ENCODE results near the gene SLTM. TPM values are rescaled to one million over a fixed set of nuclear protein-coding genes. Genes with fewer than 3 reads are reported as not detected.
"Not testable (repeated sequence)": the region's sequence is repeated elsewhere in the genome, so short reads cannot be mapped to it uniquely, and the experiment has no call there.

SLTM gene
- total RNA-seq, 2 donors from 2014 or later, result 50.9 to 146 TPM

DNA sequence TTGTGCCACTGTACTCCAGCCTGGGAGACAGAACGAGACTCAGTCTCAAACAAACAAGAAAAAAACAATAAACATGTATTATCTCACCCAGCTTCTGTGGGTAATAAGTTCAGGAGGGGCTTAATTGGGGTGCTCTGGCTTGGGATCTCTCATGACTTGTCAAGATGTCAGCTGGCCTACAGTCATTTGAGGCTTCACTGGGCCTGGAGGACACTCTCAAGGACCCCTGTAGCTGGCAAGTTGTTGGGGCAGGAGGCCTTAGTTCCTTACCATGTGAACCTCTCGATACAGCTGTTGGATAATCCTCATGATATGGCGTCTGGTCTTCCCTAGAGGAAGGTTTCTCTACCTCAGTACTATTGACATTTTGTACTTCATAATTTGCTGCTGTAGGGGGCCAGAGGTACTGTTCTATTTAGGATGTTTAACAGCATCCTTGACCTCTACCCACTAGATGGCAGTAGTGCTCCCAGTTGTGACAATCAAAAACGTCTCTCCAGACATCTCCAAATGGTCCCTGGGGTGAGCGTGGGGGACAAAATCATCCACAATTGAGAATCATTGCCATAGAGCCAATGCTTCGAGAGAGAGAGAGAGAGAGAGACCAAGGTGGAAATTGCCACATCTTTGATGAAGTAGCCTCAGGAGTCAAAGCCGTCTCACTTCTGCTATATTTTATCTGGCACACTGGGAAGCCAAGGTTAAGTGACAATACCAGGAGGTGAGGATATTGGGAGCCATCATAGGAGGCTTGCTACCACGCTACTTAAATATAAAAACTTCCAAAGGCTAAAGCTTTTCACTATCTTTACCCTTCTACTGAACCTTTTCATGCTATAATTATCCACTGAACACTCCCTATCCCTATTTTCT lies 23.9 kb upstream of the SLTM start:
- Histone ChIP-seq H3K9me3 (no peaks in the 10 kb centered on the region), H3K4me3 (peak overlapping the region; percentile 12), H3K4me1 (ENCODE audit: control insufficient read depth in 1 of 2, low read depth in 2 of 2) (no peaks in the 10 kb centered on the region), H3K27ac (no peak overlapping the region), H3K27me3 (replicated peaks; ENCODE audit: insufficient read depth) (no peaks in the 10 kb centered on the region), H3K36me3 (no peaks in the 10 kb centered on the region)
- DNase-seq (ENCODE audit: low spot score) (no peak), ATAC-seq (ENCODE audit: insufficient number of reproducible peaks, low FRiP score, low read depth) (no peak)
- TF ChIP-seq, protein P1, sequence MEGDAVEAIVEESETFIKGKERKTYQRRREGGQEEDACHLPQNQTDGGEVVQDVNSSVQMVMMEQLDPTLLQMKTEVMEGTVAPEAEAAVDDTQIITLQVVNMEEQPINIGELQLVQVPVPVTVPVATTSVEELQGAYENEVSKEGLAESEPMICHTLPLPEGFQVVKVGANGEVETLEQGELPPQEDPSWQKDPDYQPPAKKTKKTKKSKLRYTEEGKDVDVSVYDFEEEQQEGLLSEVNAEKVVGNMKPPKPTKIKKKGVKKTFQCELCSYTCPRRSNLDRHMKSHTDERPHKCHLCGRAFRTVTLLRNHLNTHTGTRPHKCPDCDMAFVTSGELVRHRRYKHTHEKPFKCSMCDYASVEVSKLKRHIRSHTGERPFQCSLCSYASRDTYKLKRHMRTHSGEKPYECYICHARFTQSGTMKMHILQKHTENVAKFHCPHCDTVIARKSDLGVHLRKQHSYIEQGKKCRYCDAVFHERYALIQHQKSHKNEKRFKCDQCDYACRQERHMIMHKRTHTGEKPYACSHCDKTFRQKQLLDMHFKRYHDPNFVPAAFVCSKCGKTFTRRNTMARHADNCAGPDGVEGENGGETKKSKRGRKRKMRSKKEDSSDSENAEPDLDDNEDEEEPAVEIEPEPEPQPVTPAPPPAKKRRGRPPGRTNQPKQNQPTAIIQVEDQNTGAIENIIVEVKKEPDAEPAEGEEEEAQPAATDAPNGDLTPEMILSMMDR (IDR thresholded peaks at IDR 0.05), result peak; percentile 63

DNA sequence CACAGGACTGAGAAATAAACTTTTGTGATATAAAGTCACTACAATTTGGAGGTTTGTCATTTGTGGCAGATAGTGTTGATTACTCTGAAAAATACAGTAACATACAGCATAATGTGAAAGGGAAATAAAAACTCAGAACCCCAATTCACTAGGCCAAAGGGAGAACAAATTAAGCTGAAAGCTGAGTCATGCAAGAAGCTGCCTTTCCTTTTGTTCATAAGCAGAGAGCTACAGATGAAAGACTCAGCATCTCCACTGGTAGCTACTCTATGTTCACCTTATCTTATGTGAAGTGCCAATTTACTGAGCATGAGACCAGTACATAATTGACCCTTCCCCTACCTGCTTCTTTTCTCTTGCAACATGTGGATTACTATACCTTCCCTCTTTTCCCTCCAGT lies 19.3 kb upstream of the SLTM start:
- ATAC-seq (ENCODE audit: insufficient number of reproducible peaks, low FRiP score, low read depth) (no peak), DNase-seq (ENCODE audit: low spot score) (no peak)
- Histone ChIP-seq H3K36me3 (no peaks in the 10 kb centered on the region), H3K27me3 (replicated peaks; ENCODE audit: insufficient read depth) (no peaks in the 10 kb centered on the region), H3K4me1 (ENCODE audit: control insufficient read depth in 1 of 2, low read depth in 2 of 2) (no peaks in the 10 kb centered on the region), H3K4me3 (no peak overlapping the region), H3K9me3 (no peaks in the 10 kb centered on the region), H3K27ac (no peak overlapping the region)
- TF ChIP-seq, protein P1 (IDR thresholded peaks at IDR 0.05), result no peak

DNA sequence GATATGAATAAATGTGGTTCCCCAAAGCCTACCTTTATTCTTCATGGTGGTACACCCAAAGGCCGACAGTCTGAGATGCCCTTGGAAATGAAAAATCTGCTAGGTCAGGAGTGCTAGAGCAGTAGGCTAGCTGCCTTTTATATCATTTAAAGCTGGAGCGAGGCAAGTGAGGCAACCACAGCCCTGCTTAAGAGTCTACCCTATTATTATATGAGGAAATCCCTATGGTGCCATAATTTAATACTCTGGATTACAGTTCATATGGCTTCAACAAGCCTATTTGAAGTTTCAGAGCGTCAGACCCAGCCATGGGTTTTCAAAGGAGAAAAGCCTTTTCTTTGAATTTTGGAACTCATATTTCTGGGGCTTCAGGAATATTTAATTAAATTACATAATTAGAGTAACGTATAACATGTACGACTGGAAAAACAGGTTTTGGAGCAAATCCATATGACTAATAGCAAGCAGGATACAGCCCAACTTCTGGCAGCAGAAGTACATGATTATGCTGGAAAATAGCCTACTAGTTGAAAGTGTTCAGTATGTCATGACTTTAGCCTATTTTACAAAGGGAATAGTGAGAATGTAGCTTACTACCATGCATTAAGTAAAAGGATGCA lies 18.0 kb upstream of the SLTM start:
- TF ChIP-seq, protein P1 (IDR thresholded peaks at IDR 0.05), result no peak
- no peaks in the 10 kb centered on the region for H3K36me3 ChIP-seq
- H3K4me1 ChIP-seq (ENCODE audit: control insufficient read depth in 1 of 2, low read depth in 2 of 2), result no peaks in the 10 kb centered on the region
- no peak overlapping the region for H3K27ac ChIP-seq
- no peaks in the 10 kb centered on the region for H3K9me3 ChIP-seq
- H3K27me3 ChIP-seq (replicated peaks; ENCODE audit: insufficient read depth), result no peaks in the 10 kb centered on the region
- no peak for DNase-seq (ENCODE audit: low spot score)
- ATAC-seq (ENCODE audit: insufficient number of reproducible peaks, low FRiP score, low read depth), result no peak
- no peak overlapping the region for H3K4me3 ChIP-seq

DNA sequence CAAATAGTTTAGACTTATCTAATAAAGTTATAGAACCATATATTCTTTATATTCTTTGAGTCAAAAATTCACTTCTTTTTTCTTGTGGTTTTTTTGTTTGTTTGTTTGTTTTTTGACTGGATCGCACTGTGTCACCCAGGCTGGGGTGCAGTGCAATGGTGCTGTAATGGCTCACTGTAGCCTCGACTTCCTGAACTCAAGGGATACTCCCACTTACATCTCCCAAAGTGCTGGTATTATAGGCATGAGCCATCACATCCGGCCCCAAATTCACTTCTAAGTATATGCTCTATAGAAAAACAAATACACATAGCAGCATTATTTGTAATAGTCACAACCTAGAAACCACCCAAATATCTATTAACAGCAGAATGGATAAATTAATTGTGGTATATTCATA lies 13.7 kb upstream of the SLTM start:
- H3K4me3 ChIP-seq, result no peak overlapping the region
- DNase-seq (ENCODE audit: low spot score), result no peak
- ATAC-seq (ENCODE audit: insufficient number of reproducible peaks, low FRiP score, low read depth), result no peak
- TF ChIP-seq, protein P1 (IDR thresholded peaks at IDR 0.05), result no peak
- H3K9me3 ChIP-seq, result no peaks in the 10 kb centered on the region
- no peaks in the 10 kb centered on the region for H3K4me1 ChIP-seq (ENCODE audit: control insufficient read depth in 1 of 2, low read depth in 2 of 2)
- H3K36me3 ChIP-seq, result no peaks in the 10 kb centered on the region
- no peaks in the 10 kb centered on the region for H3K27me3 ChIP-seq (replicated peaks; ENCODE audit: insufficient read depth)
- H3K27ac ChIP-seq, result no peak overlapping the region

DNA sequence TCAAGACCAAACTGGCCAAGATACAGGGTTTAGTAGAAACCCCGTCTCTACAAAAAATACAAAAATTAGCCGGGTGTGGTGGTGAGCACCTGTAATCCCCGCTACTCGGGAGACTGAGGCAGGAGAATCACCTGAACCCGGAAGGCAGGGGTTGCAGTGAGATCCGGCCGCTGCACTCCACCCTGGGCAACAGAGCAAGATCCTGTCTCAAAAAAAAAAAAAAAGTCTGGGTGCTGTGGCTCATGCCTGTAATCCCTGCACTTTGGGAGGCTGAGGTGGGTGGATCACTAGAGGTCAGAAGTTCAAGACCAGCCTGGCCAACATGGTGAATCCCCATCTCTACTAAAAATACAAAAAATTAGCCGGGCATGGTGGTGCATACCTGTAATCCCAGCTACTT lies 1.5 kb upstream of the SLTM start:
- ATAC-seq (ENCODE audit: insufficient number of reproducible peaks, low FRiP score, low read depth), result not testable (repeated sequence)
- peaks cover 10 to 23% of the 10 kb centered on the region in 2 donors for H3K4me1 ChIP-seq (ENCODE audit: control insufficient read depth in 1 of 2, low read depth in 2 of 2)
- H3K27ac ChIP-seq, result peak overlapping the region in 1 of 2 donors; percentile 99

More for the DNA sequence above, 1.5 kb upstream of the SLTM start:
- H3K9me3 ChIP-seq; H3K4me3 ChIP-seq; H3K27me3 ChIP-seq (replicated peaks; ENCODE audit: insufficient read depth); H3K36me3 ChIP-seq; DNase-seq (ENCODE audit: low spot score): not testable (repeated sequence)
